Germinal center (tissue), 1 donor: ENCODE measurements around the gene EPHA3.

Experiments
- DNase-seq: peaks from one replicate; pipeline ENCODE4 v3.0.0; 2012; ENCODE audit warnings: mixed read lengths, low spot score

EPHA3 gene

GRCh38 chr3:89363171-89363570 is 255.8 kb downstream of the EPHA3 start:
- no peak for DNase-seq

- DNase-seq, result no peak
Observed at GRCh38 chr3:89364314-89364713, 256.9 kb downstream of the EPHA3 start.

- DNase-seq, result no peak
Observed at GRCh38 chr3:89367166-89367565, 259.7 kb downstream of the EPHA3 start.

GRCh38 chr3:89368846-89369245 is 261.4 kb downstream of the EPHA3 start:
- DNase-seq, result no peak

- DNase-seq, result no peak
Observed at GRCh38 chr3:89372456-89372855, 265.0 kb downstream of the EPHA3 start.

GRCh38 chr3:89373434-89373833 is 266.0 kb downstream of the EPHA3 start:
- no peak for DNase-seq

GRCh38 chr3:89375451-89375850 is 268.0 kb downstream of the EPHA3 start:
- no peak for DNase-seq

GRCh38 chr3:89380016-89380415 is 272.6 kb downstream of the EPHA3 start:
- DNase-seq, result no peak

- DNase-seq, result no peak
Observed at GRCh38 chr3:89392991-89393390, 285.6 kb downstream of the EPHA3 start.

- no peak for DNase-seq
Observed at GRCh38 chr3:89395456-89395855, 288.0 kb downstream of the EPHA3 start.

GRCh38 chr3:89395996-89396395 is 288.6 kb downstream of the EPHA3 start:
- no peak for DNase-seq

GRCh38 chr3:89402051-89402450 is 294.6 kb downstream of the EPHA3 start:
- no peak for DNase-seq

GRCh38 chr3:89405176-89405575 is 297.8 kb downstream of the EPHA3 start:
- no peak for DNase-seq

- DNase-seq, result no peak
Observed at GRCh38 chr3:89405593-89405992, 298.2 kb downstream of the EPHA3 start.

GRCh38 chr3:89411201-89411600 is 303.8 kb downstream of the EPHA3 start:
- no peak for DNase-seq

- no peak for DNase-seq
Observed at GRCh38 chr3:89414270-89414669, 306.8 kb downstream of the EPHA3 start.

- DNase-seq, result no peak
Observed at GRCh38 chr3:89419647-89420241, 312.3 kb downstream of the EPHA3 start.

GRCh38 chr3:89426060-89426459 is 318.6 kb downstream of the EPHA3 start:
- DNase-seq, result no peak

GRCh38 chr3:89434621-89435380 is 327.4 kb downstream of the EPHA3 start:
- DNase-seq, result no peak

GRCh38 chr3:89436846-89437245 is 329.4 kb downstream of the EPHA3 start:
- DNase-seq, result no peak

- DNase-seq, result no peak
Observed at GRCh38 chr3:89440386-89440785, 333.0 kb downstream of the EPHA3 start.

- DNase-seq, result no peak
Observed at GRCh38 chr3:89441141-89441540, 333.7 kb downstream of the EPHA3 start.

- no peak for DNase-seq
Observed at GRCh38 chr3:89446593-89446992, 339.2 kb downstream of the EPHA3 start.

- DNase-seq, result no peak
Observed at GRCh38 chr3:89447243-89447642, 339.8 kb downstream of the EPHA3 start.
